GM18520 (cell line): ENCODE measurements around the gene MAP3K20.
"Not testable (repeated sequence)": the region's sequence is repeated elsewhere in the genome, so short reads cannot be mapped to it uniquely, and the experiment has no call there.

ENCODE experiments used
- ATAC-seq: cut with Tn5 transposase; IDR thresholded peaks from one replicate; pipeline ENCODE4 v1.9.1; 2021; ENCODE audit not compliant: unreplicated experiment

Gene MAP3K20

DNA sequence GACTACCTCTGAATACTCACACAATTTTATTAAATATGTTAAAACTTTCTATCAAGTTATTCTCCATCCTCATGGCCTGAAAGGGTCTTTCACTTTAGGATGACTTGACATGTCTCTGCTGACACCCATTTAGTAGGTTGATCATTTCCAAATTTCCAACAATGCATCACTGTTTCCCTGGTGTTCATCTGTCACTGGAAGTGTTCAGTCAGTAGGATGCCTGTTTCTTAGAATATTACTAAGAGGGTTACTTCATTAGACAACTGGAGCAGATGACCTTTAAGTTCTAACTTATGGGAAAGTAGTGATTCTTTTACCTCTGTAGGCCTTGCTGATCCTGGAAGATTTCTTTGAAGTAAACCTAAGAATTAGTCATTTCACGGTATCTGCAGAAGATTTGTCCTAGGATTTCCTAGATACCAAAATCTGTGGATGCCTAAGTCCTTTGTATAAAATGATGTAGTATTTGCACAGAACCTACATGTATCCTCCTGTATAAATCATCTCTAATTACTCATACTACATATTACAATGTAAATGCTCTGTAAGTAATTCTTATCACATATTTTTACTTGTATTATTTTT is 77.7 kb downstream of the MAP3K20 start:
- ATAC-seq = no peak

DNA sequence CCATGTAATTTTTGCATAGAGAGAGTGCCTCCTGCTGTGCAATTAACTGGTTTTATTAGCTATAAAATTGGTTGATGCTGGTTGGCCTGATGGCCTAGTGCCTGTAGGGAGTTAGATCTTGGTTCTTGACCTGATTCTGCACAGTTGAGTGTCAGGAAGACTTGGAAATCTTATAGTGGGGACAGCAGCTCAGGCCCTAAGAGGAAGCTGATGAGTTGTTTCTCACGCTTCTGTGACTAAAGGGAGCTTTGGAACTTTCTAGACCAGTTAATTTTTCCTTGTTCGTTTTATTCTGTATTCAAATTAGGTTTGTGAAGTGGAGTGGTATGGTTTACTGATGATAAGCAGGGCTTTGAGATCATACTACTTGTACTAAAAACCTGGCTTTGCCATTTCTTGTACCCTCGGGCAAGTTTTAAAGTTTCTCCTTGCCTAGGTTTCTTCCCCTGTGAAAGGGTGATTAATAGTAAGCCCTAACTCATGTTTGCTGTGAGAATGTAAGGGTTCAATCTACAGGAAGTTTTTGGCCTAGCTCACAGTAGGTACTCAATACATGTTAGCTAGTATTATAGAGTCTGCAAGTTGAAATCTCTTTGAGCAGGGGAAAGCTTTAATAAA is 82.1 kb downstream of the MAP3K20 start:
- ATAC-seq = no peak

DNA sequence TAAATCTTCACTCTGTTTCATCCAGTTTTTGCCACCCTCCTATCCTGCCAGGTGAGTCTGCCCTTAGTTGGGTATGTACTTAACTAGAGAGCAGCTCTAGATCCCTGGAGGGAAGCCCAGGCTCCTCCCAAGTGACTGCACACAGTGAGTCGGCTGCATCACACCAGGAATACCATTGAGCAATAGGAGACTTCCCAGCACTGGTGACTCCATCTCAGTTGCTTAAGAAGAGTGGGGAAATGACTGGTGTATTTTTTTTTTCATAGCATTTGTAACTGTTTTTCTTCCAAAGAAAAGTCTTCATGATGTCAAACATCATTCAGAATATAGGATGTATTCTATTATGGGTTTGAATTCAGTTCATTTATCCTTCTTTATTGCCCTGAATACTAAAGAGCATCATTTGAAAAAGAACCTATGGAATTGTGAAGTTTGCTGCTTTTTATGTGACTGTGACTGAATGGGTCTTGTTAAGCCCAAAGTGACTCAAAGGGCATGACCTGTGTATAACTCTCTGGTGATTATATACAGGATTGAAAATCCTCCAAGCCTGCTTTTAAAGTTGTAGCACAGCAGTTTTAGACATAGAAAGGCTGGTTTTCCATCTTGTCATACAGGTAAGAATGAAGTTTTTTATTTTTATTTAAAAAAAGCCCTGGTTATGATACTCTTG is 84.3 kb downstream of the MAP3K20 start:
- no peak for ATAC-seq

DNA sequence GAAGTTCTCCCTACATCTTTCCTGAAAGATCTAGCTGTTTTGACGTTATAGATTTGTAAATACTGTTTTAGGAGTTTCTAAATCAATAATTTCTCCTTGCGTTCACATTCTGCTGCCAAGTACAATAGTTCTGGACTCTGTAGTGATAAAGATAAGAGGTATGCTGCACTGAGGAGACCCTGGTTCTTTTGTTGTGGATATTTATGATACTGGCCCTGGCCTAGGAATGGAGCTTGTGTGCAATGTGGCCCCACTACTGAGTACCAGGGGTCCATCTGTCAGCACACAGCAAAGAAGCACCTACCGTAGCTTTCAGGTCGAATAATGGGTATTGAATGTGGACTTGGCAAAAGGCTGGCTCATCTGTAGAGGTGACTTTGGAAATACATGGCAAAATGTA is 85.0 kb downstream of the MAP3K20 start:
- no peak for ATAC-seq

DNA sequence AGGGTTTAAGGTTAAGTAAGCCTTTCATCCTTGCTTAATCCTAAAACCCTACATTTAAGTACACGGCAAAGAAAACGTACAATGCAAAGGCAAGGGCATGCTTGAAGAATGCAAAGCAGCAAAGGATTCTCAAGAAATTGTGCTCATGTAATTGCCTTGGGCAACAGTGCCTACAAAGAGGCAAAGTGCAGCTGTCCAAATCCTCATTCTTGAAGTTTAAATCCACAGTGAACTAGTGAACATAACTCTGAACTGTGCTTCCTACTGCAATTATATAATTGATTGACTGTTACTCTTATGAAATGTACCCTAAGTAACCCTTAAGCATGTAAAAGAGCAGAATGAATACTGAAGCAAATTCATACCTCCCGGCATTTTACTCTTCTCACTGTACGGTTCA is 85.4 kb downstream of the MAP3K20 start:
- no peak for ATAC-seq

DNA sequence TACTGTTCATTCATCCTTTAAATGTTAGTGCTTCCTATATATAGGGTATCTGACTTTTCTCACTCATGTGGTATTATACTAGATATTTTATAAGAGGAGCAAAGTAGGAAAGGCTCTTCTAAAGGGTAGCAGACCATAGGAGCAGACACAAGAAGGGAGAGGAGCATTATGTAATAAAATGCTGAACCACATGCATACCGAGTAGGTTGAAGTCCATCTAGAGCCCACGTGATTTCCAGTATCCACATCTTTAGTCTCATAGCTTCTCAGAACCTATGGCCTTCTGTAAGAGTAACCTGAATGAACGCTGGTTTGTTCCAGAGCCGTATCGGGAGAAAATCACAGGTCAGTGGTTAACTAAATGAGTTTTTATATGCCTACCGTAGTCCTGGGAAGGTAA is 85.9 kb downstream of the MAP3K20 start:
- ATAC-seq = no peak

DNA sequence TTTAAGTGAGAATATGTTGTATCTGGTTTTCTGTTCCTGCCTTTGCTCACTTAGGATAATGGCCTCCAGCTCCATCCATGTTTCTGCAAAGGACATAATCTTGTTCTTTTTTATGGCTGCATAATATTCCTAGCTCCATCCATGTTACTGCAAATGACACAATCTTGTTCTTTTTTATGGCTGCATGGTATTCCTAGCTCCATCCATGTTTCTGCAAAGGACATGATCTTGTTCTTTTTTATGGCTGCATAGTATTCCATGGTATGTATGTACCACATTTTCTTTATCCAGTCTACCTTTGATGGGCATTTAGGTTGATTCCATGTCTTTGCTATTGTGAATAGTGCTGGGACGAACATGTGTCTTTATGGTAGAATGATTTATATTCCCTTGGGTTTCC is 87.7 kb downstream of the MAP3K20 start:
- not testable (repeated sequence) for ATAC-seq

DNA sequence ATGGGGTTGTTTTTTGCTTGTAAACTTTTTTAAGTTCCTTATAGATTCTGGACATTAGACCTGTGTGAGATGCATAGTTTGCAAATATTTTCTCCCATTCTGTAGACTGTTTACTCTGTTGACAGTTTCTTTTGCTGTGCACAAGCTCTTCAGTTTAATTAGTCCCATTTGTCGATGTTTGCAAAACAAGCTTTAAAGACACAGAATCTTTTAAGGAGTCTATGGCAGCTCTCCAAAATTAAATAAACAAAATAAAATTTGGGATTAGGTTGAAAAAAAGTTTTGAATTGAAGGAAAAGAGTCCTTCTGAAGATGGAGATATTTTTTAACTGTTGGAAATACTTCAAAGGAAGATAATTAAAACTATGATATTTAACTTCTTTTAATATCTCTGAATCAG is 88.8 kb downstream of the MAP3K20 start:
- no peak for ATAC-seq

DNA sequence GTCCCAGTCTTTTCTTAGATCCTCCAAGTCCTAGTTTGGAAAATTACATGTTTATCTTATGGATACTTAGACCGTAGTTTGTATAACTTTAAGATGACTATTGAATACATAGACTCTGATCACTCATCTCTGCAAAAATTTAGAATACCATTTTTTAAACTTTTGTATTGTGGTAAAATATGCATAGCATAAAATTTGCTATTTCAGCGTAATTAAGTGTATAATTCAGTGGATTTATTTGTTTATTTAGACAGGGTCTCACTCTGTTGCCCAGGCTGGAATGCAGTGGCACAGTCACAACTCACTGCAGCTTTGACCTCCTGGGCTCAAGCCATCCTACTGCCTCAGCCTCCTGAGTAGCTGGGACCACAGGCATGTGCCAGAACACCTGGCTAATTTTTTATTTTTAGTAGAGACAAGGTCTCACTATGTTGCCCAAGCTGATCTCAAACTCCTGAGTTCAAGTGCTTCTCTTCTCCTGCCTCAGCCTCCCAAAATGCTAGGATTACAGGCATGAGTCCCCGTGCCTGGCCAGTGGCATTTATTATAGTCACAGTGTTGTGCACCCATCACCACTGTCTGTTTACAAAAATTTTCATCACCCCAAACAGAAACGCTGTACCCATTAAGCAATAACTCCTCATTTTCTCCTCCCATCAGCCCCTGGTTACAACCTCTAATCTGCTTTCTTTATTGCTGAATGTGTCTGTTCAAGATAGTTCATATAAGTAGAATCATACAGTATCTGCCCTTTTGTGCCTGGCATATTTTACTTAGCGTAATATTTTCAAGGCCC is 90.0 kb downstream of the MAP3K20 start:
- ATAC-seq = no peak

DNA sequence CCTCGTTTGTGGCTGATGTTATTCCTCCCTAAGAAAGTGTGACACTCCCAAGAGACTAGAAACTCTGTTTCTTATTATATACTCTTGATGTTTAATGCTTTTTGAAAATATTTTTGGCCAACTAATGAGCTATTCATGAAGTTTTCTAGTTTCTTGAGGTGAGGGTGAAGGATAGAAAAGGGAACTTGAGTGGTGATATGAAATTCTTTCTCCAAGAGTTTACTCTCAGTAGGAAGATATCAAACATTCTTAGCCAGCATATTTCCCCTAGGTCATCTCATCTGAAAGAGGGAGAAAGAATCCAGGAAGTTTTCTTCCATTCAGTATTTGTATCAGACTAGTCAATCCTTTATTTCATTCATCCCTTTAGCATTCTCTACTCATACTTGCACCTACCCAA is 95.7 kb downstream of the MAP3K20 start:
- no peak for ATAC-seq

DNA sequence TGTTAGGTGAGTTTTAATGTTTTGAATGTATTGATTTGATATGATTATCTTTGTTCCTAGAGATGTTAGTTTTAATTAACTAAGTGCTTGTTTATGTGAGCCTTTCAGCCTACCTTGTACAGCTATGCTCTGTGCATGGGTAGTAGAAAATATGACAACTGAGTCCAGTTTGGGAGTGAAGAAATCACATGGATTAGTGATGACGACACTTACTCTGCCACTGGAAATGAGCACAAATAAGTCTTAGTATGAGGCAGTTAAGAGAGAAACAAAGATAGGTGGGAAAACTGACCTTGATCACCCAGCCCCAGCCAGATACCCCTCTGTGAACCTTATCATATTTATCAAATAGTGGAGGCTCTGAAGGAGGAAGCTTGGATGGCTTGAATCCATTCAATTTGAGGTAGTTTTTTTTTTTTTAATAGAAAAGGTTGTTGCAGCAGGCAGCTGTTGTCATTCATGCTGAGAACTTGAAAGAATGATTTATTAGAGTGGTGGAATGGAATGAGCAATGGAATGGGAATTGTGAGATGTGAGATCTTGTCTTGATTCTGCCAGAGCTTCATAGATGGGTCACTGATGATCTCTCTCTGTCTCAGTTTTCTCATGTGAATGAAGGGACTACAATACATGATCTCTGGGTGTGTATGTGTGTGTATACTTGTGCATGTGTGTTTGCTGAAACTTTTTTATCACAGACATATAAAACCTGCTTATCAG is 96.4 kb downstream of the MAP3K20 start:
- no peak for ATAC-seq

DNA sequence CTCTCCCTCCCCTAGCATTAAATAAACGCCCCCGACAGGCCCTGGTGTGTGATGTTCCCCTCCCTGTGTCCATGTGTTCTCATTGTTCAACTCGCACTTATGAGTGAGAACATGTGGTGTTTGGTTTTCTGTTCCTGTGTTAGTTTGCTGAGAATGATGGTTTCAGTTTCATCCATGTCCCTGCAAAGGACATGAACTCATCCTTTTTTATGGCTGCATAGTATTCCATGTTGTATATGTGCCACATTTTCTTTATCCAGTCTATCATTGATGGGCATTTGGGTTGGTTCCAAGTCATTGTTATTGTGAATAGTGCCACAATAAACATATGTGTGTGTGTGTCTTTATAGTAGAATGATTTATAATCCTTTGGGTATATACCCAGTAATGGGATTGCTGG is 98.7 kb downstream of the MAP3K20 start:
- not testable (repeated sequence) for ATAC-seq

DNA sequence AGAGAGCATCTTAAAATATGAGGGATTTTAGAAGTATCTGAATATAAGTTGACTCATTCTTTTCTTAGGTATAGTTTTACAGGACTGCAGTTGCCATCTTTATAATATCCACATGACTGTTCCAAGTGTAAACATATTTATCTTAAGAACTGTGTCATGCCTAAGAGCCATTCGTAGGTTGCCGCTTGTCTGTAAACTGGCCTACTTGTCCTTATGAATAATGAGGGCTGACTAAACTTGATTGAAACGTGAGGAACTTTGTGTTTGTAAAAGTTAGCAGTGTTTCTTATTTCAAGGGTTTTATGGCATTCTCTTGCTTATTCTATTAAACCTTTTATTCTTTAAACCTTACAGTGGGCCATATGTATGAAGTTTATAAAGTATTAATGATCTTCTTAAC is 99.6 kb downstream of the MAP3K20 start:
- ATAC-seq = no peak

DNA sequence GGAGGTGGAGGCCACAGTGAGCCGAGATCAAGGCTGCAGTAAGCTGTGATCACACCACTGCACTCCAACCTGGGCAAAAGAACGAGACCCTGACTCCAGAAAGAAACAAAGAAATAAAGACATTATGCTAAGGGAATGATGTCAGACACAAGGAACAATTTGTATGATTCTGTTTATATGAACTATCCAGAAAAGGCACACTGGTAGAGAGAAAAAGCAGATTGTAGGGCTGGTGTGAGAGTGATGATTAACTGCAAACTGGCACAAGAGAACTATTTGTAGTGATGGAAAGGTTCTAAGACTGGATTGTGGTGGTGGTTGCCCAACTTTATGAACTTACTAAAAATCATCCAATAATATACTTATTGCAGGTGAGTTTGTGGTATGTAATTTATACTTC is 106.3 kb downstream of the MAP3K20 start:
- ATAC-seq = no peak

DNA sequence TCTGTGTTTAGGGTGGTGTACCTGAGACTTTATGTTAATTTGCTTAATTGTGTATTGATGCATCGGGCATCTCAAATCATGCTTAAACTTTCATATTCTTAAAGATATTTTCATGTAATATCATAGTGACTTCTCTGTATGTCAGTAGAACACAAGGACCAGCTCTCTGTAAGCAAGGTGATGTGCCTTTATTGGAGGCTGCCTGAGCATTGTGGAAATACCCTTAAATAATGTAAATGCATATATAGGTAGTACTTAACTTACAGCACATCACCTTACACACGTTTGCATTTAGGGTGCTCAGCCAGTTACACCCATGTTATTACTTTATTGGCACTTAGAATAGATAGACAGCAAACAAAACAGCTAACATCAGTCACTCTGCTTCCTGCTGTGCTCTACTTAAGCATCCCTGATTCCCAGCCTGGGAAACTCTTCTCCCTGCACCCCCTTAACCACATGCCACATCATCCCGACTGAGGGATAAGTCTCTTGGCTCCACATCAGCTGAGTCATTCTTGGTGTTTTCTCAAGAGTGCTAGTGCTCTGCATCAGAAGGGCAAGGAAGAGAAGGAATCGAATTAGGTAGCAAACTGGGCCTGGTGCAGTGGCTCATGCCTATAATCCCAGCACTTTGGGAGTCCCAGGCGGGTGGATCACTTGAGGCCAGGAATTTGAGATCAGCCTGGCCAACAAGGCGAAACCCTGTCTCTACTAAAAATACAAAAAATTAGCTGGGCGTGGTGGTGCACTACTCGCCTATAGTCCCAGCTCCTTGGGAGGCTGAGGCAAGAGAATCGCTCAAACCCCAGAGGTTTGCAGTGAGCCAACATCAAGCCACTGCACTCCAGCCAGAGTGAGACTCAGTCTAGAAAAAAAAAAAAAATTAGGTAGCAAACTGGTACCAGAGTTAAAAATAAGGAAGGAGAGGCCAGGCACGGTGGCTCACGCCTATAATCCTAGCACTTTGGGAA is 108.7 kb downstream of the MAP3K20 start:
- ATAC-seq = no peak

DNA sequence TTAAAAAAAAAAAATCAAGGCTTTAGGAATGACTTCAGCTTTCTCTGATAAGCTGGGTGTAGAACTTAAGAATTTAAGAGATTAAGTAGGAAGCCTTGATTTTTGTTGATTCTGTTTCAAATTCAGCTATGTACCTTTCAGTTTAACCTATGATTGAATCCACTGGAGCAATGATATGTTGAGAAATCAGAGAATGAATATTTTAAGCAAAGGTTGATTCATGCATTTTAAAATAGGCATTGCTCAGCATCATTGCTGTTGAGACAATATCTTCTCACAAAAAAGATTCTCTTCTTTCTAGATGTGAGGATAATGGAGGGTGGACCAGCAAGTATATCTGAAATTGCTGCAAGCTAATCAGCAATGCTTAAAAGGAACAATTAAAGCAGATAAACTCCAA is 109.8 kb downstream of the MAP3K20 start:
- no peak for ATAC-seq

DNA sequence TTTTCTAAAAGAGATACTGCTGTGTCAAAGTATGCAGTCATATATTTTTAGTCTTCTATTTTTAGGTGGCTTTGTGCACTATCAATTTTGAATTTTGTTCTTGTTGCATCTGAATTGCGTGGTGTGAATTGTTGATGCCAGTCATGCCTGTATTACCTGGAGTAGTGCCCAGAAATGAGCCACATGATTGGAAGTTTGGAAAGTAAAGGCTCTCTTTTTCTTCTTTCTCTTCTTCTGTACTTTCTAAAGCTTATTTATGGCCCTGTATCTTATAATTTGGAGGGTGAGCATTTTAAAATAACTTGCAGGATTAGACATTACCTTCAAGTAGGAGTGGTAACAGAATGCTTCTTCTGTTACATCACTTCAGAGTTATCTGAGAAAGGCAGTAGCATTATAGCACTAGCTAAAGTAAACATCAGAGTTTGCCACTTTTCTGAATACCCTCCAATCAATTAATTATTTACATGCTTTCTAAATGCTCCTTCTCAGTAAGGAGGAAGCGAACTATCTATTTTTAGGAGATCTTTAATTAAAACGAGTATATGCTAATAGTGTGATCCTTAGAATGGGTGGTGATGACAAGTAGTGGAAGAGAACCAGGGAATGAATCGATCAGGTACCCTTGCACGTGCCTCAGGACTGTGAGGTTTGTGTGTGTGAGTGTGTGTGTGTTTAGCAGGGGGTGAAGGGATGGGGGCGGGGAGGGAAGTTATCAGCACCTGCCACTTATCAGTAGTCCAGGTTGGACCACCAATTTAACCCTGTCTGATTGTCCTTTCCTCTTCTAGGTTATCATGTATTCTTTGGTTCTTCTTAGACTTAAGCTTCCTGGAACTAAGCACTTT is 112.5 kb downstream of the MAP3K20 start:
- ATAC-seq = no peak

DNA sequence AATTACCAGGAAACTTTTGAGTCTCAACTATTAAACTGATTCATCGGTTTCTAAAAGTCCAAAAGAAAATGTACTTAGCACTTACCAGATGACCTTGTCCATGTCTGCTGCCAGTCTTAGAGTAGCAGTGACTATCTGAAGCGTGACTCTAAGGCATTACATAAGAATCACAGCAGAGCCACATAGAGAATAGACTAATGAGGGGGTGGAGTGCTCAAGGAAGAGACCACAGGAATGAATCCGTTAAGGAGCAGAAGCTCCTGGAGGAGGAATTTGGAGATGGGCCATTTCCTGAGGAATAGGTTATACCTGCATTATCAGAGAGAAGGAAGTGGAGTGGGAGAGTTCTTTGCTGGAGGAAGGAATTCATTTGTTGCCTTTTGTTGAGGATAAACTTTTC is 116.0 kb downstream of the MAP3K20 start:
- ATAC-seq = no peak

DNA sequence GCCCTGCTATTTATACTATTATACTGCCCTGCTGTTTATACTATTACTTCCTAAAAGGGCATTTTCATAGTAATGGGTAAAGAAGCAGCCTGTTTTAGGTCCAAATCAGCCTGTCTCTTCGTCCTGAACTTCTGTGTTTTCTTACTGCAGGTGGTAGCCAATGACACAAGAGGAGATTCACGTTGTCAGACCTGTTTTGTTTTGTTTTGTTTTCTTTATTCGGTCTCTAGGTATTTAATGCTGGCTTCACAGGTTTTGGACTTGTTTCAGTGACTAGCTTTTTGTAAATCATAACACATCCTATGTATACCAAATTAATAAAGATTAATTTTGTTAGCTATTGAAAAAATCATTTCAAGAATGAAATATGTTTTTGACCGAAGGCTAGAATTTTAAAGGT is 116.4 kb downstream of the MAP3K20 start:
- no peak for ATAC-seq
